Cortex of kidney (tissue), 1 donor: Measurements from ENCODE around the gene COL9A3.

Experiments
- DNase-seq: peaks from one replicate; lab custom pipeline; 2025; lab: John Stamatoyannopoulos, UW

Gene COL9A3

DNA sequence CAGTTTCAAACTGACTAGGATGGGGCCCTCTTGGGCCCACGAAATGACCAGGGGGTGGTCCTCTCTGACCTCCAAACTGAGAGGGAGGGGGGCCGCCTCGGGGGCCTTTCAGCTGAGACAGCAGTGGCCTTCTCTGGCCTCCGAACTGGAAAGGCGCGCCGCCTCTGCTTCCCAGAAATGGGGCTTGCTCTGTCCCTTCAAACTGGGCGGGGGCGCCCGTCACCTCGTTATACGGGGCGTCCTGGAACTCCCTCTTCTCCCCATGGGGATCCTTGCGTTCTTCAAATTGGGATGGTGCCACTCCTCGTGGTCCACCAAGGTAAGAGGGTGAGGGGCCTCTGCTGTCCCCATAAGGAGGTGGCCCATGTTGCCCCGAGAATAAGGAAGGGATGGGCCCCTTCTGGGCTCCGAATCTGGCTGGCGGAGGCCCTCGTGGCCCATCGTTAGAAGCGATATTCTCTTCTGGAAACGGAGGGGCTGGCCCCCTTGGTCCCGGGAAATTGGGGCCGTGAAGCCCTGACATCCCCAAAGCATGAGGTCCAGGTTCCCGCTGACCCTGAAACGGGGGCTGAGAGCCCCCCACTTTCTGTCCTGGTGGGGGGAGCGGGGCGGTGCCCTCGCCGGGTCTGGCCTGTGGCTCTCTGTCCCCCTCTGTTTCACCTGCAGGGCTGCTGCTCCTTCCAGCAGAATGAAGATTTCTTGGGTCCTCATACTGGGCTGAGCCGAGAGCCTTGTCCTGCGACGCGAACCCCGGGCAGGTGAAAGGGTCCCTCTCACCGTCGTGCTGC is 63.5 kb downstream of the COL9A3 start:
- DNase-seq = no peak

DNA sequence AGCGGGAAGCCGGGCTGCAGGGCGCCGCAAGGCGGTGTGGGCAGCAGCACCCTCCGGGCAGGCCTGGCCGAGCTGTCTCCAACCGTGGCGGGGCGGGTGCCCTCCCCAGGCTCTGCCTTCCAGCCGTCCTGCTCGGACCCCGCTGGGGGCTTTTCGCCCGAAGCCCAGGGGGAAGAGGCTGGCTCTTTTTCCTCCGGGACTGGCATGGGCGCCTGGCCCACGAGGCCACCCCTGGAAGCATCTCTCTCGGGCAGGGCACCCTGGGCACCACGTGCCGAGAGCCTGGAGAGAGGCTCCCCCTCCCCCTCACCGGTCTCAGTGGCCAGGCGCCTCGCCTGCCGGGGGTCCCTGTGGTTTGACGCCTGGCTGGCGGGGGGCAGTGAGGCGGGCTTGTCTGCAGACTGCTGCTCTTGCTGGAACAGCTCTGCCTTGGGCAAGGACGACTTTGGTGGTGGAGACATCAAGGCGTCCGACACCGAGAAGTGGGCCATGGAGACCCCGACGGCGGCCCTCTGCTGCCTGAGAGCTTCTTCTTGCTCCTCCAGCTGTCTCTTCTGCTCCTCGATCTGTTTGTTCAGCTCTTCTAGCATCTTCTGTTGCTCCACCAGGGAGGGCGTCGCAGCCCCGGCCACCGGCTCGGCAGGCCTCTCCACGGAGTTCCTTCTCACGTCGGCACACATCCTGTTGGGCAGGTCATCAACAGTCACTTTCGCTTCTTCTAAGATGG is 64.2 kb downstream of the COL9A3 start:
- no peak for DNase-seq

DNA sequence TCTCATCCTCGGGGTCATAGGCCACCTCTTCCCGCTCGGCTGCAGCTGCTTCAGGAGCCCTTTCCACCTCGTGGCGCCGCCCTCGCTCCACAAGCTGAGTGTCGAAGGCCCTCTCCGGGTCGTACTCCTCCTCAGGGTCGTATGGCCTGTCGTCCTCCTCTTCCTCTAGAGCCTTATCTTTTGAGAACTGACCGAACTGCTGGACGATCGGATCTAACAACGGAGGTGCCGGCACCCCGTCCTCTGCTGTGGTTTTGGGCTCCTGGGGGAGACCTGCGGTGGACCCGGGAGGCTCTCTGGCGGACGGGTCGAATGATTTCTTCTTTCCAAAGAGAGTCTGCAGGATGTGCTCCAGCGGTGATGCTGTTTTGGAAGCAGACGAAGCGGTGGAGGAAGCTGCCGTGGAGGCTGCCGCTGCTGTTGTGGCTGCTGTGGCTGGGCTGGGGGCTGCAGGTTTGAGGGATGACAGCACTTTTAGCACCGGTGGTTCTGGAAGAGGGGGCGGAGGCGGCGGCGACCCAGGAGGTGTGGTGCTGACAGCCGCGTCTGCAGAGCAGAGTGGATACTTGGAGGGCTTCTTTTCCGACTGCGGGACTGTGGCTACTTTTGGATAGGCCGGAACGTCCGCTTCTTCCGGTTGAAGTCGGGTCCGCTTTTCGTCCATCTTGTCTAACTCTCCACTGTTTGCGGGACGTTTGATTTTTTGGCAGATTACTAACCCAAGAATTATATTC is 65.0 kb downstream of the COL9A3 start:
- no peak for DNase-seq

DNA sequence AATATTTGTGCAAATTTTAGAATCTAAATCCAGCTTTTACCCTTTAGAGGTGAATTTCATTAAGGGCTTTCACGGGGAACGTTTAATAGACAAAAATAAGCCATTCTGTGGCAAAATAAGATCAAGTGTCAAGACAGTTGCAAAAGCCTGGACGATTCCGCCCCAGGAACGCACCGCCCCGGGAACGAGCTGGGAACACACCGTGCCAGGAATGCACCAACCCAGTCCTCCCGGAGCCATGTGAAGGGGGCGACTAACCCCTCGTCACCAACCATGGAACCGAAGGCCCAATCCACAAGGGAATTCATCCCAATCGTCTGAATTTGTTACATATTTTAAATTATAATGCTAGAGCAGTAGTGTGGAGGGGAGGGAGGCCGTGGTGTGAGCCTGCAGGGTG is 65.6 kb downstream of the COL9A3 start:
- DNase-seq = no peak

DNA sequence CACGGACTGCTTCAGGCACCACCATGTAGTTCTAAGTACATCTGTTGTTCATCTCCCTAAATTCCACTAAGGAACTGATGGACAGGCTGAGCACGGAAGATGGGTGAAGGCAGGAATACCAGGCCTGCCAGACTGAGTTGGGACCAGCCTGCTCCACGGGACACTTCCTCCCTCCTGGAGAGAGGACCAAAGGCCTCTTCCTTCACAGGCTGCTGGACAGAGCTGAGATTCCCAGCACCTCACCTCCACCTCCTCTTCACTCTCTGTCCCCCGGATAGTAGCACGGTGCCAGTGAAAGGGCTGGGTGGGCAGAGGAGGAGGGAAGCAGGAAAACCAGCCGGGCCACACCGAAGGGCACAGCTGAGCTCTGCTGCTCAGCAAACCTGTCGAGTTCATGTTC is 67.7 kb downstream of the COL9A3 start:
- no peak for DNase-seq

DNA sequence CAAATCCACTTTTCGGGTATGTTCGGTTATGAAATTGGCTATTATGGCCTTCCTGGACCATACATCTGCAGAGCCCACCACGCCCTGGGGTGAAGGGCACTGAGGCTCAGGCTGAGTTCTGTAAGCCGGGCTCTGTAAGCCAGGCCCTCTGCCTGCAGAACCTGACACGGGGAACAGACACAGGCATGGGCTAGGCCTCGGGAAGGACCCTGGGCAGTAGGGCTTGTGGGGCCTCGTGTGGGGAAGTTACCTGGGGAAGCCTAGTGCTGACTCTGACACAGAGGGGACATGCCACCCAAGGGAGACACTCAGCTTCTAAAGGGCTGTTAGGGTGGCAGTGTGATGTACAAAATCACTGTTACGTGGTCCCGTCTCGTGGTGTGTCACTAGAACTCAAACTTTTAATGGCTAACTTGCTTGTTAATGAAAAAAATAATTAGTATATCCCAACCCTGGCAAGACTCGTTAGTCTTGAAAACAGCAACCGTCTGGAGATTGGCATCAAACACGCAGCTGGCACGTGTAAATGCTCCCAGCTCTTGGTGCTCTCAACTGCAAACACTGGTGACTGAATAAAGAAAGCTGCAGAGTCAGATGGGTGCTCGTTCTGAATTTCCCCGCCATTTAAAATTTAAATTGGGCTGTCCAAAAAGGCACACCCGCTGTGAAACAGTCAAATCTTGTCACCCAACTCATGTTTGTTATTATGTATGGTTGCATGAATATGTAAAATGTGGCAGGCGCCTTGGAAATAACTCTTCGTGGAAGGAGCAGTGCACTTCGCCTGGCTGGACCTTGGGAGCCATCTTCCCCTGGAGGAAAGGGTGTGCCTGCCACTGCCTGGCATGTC is 68.4 kb downstream of the COL9A3 start:
- DNase-seq = no peak

DNA sequence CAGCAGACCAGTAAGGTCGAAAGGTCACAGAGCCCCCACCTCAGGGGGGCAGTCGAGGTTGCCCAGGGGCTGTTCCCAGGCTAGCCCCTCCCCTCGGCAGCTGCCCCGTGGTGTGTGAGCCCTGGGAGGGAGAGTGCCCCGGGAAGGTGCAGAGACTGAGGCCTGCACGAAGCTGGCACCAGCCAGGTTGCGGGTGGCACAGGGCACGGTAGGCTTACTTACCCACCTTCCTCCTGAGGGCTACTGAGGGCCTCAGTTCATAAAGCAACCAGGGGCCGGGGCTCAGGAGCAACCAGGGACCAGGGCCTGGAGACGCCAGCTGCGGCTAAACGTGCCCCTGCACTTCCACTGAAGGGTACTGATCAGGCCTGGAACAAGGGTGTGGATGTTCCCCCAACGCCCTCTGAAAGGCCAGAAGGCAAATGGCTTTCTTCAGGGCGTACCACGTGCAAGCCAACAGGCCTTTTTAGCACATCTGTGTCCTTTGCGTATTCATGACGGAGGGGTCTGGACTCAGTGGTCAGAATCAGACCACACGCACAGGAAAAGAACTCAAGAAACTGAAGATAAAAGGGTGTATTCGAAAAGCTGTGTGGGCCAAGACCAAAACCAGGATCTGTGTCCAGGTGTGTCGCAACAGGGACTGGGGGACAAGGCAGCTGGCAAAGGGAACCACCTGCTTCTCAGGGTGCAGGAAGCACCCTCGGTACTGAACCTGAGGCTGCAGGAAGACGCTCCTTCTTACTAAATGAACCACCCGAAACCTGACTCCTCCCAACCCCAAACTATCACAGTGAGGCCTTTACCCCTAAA is 69.3 kb downstream of the COL9A3 start:
- no peak for DNase-seq

DNA sequence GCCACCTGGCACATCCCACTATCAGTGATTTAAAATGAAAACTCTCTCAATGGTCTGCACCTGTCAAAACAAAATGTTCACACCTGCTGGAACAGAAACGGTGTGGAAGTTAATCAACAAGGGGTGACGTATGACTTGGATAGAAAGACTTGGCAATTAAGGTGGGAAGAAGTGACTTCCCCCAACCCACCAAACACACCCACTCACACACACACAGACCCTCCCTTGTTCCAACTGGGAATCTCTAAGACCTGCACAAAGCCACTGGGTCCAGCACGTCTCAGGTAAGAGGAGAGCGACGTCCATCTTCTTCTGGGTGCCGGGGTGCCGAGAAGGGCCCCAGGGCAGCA is 69.8 kb downstream of the COL9A3 start:
- DNase-seq = no peak

DNA sequence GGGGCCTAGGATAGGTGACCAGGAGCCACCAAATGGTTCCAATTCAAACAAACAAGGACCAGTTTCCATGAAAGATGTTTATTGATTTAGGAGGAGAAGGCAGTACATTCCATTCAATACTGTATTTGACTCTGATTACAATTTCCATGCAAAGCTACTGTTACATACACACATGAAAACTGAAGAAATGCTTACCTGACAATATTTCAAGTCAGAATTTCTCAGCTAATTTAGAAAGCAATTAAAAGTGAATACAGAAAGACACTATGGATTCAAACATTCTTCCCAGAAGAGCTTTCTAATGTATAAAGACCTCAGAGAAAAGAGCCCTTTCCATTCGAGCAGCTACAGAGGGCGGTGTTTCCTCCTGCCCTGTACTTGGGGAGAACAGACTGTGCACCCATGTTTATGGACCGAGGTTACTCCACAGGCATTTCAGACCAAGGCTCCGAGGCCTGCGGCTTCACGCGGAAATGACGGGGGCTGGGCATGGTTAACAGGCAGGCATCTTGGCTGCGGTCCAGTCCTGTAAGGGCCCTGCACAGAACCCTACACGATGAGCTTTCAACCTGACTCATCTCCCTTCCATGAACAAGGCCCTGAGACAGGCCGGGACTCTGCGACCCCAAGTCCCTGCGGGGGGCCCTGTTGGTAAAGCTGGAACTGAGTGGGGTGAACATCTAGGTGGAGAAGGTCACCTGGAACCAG is 70.5 kb downstream of the COL9A3 start:
- no peak for DNase-seq

DNA sequence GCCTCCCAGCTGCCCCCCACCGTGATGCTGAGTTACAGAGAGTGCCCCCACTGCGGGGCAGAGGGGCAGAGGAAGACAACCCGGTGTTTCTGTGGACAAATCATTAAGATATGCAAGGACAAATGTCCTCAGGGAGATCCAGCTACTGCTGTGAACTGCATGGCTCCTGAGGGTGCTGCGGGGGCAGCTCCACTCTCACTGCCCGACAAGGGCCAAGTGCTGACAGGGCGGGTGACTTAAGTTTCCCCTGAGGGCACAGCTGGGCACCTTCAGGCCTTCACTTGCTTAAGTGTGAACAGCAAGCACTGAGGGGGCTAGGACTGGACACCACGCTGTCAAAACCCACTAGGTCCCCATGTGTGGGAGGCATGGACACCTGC is 71.0 kb downstream of the COL9A3 start:
- no peak for DNase-seq

DNA sequence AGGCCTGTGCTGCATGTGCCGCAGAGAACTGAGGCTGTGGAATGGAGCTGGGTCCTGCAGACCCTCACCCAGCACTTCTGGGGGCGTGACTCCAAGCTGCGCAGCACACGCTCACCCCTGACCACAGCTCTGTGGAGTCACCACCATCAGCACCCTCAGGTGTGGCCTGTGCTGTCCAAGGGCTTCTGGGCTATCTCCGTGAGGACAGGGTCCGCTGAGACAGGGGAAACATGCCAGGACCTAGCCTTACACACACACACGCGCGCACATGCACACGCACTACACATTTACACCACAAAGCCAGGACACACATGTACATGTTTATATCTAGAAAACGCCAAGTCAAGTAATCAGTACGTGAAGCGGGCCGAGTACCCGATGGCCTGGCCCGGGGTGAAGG is 71.6 kb downstream of the COL9A3 start:
- no peak for DNase-seq

DNA sequence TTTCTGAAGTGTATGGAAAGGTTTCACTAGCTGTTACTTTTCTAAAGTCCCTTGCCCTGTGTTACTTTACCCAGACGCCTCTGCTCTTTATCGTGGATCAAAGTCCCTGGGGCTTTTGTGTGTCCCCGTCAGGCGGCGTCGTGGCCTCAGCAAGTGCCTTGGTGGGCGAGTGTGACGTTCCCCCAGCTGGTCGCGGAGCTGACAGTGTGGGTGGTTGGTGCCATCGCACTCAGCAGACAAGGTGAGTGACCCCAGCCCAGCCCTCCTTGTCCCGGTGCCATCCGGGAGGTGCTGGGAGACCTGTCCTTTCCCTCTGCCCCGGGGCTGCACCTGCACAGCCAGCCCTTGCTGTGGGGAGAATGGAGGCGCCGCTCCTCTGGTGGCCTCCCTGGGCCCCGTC is 72.1 kb downstream of the COL9A3 start:
- no peak for DNase-seq

DNA sequence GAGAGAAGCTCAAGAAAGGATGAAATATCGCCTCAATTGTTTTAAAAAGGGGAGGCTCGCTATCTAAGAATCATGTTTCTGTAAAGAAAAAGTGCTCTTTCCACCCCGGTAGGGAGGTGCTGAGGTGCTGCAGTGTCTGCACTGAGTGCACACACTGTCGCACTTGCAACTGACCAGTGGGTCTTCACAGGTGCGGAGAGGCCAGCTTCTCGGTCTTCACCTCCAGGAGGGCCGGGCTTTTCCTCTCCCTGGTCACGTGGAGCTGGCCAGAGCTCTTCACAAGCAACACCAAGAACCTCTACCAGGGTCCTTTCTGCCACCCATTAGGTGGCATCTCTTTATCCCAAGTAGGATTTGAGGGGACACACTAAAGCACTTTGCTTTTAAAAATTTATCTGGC is 72.6 kb downstream of the COL9A3 start:
- DNase-seq = no peak

DNA sequence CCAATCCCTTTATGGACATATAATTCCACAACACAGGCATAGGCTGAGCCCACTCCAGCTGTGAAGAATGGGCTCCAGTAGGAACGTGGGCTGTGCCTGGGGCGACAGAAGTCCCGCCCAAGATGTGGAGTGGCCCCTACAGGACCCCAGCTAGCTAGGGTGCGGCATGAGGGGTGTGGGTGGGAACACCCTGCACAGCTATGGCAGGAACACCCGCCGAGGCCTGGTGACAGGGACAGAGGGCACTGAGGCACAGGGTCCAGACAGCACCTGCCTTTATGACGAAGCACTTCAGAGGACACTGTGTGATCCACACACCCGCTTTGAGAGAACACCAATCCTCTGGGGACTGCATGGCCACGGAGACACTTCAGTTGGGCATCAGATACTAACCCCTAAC is 73.0 kb downstream of the COL9A3 start:
- DNase-seq = no peak

DNA sequence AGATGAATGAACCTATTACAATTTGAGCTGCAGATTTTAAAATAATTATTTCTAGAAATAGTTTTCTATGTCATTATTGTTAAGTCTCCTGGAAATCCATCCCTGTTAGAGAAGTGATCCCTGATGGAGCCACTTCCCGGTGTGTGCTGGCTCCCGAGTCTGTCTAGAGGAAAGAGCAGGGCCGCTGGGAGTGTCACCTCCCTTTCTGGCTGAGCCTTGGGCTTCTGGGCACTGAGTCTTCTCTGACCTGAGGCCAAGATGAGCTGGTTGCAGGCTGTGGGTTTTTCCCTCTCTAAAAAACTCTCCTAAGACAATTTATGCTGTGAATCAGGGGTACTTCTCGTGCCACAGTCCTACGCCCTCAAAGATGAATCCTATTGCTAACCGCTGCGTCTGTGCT is 73.6 kb downstream of the COL9A3 start:
- no peak for DNase-seq
